ENCODE measurements around the gene QPCTL.

QPCTL gene

GRCh38 chr19:45692187-45693105, at the start of gene QPCTL:
QPCTL (plus strand) TSS chr19:45692666; CDS start chr19:45692704, 38 bp downstream.
- peak; percentile 96 to 97 for DNase-seq (ENCODE audit: low read depth in 2 of 2)

- peak; percentile 80 to 81 for DNase-seq (ENCODE audit: low read depth in 2 of 2)
Measured at GRCh38 chr19:45643024-45643926, 49.2 kb upstream of the QPCTL start.

- DNase-seq (ENCODE audit: low read depth in 2 of 2): no peak
Measured at GRCh38 chr19:45643927-45644771, 48.3 kb upstream of the QPCTL start.

GRCh38 chr19:45645068-45645630, 47.3 kb upstream of the QPCTL start:
- peak in 1 of 2 donors; percentile 12 for DNase-seq (ENCODE audit: low read depth in 2 of 2)

GRCh38 chr19:45645631-45646344, 46.7 kb upstream of the QPCTL start:
- peak; percentile 57 to 65 for DNase-seq (ENCODE audit: low read depth in 2 of 2)

- no peak for DNase-seq (ENCODE audit: low read depth in 2 of 2)
Measured at GRCh38 chr19:45646345-45646698, 46.1 kb upstream of the QPCTL start.

- DNase-seq (ENCODE audit: low read depth in 2 of 2): no peak
Measured at GRCh38 chr19:45650722-45651121, 41.7 kb upstream of the QPCTL start.

GRCh38 chr19:45653634-45654033, 38.8 kb upstream of the QPCTL start:
- no peak for DNase-seq (ENCODE audit: low read depth in 2 of 2)

- DNase-seq (ENCODE audit: low read depth in 2 of 2): no peak
Measured at GRCh38 chr19:45655073-45655472, 37.4 kb upstream of the QPCTL start.

GRCh38 chr19:45657520-45658167, 34.8 kb upstream of the QPCTL start:
- no peak for DNase-seq (ENCODE audit: low read depth in 2 of 2)

- no peak for DNase-seq (ENCODE audit: low read depth in 2 of 2)
Measured at GRCh38 chr19:45659096-45659729, 33.3 kb upstream of the QPCTL start.

GRCh38 chr19:45660636-45661035, 31.8 kb upstream of the QPCTL start:
- DNase-seq (ENCODE audit: low read depth in 2 of 2): no peak

- DNase-seq (ENCODE audit: low read depth in 2 of 2): no peak
Measured at GRCh38 chr19:45663800-45664199, 28.7 kb upstream of the QPCTL start.

- DNase-seq (ENCODE audit: low read depth in 2 of 2): no peak
Measured at GRCh38 chr19:45664575-45664974, 27.9 kb upstream of the QPCTL start.

- peak; percentile 38 to 53 for DNase-seq (ENCODE audit: low read depth in 2 of 2)
Measured at GRCh38 chr19:45667620-45668341, 24.7 kb upstream of the QPCTL start, which contains the start of gene GIPR. GIPR (plus strand) TSS chr19:45668221; CDS start chr19:45669521, 1,300 bp downstream.

- peak; percentile 39 to 62 for DNase-seq (ENCODE audit: low read depth in 2 of 2)
Measured at GRCh38 chr19:45668342-45668871, 24.1 kb upstream of the QPCTL start.

- DNase-seq (ENCODE audit: low read depth in 2 of 2): peak in 1 of 2 donors; percentile 40
Measured at GRCh38 chr19:45670670-45671453, 21.6 kb upstream of the QPCTL start.

GRCh38 chr19:45674946-45675345, 17.5 kb upstream of the QPCTL start:
- no peak for DNase-seq (ENCODE audit: low read depth in 2 of 2)
